Measurements from ENCODE around the gene APOLD1. TPM values are rescaled to one million over a fixed set of nuclear protein-coding genes. Genes with fewer than 3 reads are reported as not detected.
A peak's percentile ranks its signal among the peaks of the same experiment; 100 is the strongest.
"Not testable (repeated sequence)": the region's sequence is repeated elsewhere in the genome, so short reads cannot be mapped to it uniquely, and the experiment has no call there.

The APOLD1 gene
- total and polyA plus RNA-seq, 8 donors = 1.6 to 6.4 (median 3.0) TPM

DNA sequence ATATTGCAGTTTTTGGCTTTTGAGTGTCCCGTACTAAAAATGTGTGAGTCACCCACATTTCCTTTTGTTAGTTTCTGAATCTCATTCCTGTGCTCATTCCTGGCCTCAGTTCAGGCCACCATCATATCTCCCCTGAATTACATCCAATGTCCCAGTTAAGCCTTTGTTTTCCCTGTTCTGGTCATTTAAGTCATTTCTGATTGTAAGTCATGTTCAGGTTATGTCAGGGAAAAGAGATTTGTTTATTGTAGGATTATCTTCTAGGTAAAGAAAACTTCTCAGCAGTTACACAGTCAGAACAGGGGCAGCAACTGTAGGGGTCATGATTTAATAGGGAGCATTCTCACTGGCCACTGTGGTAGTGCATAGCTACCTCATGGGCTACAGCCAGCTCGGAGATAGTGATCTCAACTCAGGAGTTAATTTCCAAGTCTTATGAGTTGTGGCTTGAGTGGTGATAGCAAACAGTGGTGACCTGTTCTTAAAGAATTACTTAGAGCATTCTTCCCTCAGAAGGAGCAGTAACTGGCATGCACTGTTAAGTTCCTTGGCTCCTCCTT lies 34.4 kb downstream of the APOLD1 start:
- Histone ChIP-seq H3K9me3 (no peaks in the 10 kb centered on the region), H3K27me3 (no peaks in the 10 kb centered on the region), H3K4me3 (no peak overlapping the region), H3K4me1 (peaks cover 0 to 13% (median 0%) of the 10 kb centered on the region in 3 donors), H3K27ac (no peak overlapping the region), H3K36me3 (peaks cover 0 to 25% (median 22%) of the 10 kb centered on the region in 3 donors)
- no peak for FAIRE-seq
- 66 to 85% methylated on average over 2 of the region's 2 CpGs for WGBS, 2 donors
- intact Hi-C loops (cut with DNase I) = no loop called here
- DNase-seq = no peak
- ATAC-seq = peak in 2 of 4 donors; percentile 53 to 62
- TF ChIP-seq CTCF (IDR thresholded peaks at IDR 0.05) = no peak

GRCh38 chr12:12820376-12820775 lies 34.9 kb downstream of the APOLD1 start:
- H3K27me3 ChIP-seq; H3K9me3 ChIP-seq; H3K4me1 ChIP-seq; DNase-seq; intact Hi-C loops (cut with DNase I); FAIRE-seq; H3K4me3 ChIP-seq; ATAC-seq; H3K27ac ChIP-seq: not testable (repeated sequence)
- peaks cover 0 to 29% (median 22%) of the 10 kb centered on the region in 3 donors for H3K36me3 ChIP-seq
- 95% methylated on average over 11 of the region's 11 CpGs for WGBS, 2 donors

- WGBS, 2 donors = 85 to 91% methylated on average over 6 of the region's 6 CpGs
- ATAC-seq = no peak
- Histone ChIP-seq H3K27ac (no peak overlapping the region), H3K4me1 (no peaks in the 10 kb centered on the region), H3K27me3 (no peaks in the 10 kb centered on the region), H3K36me3 (peaks cover 0 to 45% (median 29%) of the 10 kb centered on the region in 3 donors), H3K9me3 (no peaks in the 10 kb centered on the region), H3K4me3 (no peak overlapping the region)
- intact Hi-C loops (cut with DNase I) = no loop called here
- no peak for DNase-seq
- no peak for FAIRE-seq
- TF ChIP-seq CTCF (IDR thresholded peaks at IDR 0.05) = no peak
Observed at GRCh38 chr12:12821975-12822374, 36.5 kb downstream of the APOLD1 start.

GRCh38 chr12:12822886-12823285 lies 37.4 kb downstream of the APOLD1 start:
- FAIRE-seq (no peak), DNase-seq (no peak), ATAC-seq (no peak)
- Histone ChIP-seq H3K36me3 (peaks cover 0 to 54% (median 38%) of the 10 kb centered on the region in 3 donors), H3K27me3 (no peaks in the 10 kb centered on the region), H3K4me1 (no peaks in the 10 kb centered on the region), H3K9me3 (no peaks in the 10 kb centered on the region), H3K27ac (no peak overlapping the region), H3K4me3 (no peak overlapping the region)
- 96 to 97% methylated on average over 4 of the region's 4 CpGs for WGBS, 2 donors
- intact Hi-C loops (cut with DNase I) = no loop called here
- TF ChIP-seq CTCF (IDR thresholded peaks at IDR 0.05) = no peak

DNA sequence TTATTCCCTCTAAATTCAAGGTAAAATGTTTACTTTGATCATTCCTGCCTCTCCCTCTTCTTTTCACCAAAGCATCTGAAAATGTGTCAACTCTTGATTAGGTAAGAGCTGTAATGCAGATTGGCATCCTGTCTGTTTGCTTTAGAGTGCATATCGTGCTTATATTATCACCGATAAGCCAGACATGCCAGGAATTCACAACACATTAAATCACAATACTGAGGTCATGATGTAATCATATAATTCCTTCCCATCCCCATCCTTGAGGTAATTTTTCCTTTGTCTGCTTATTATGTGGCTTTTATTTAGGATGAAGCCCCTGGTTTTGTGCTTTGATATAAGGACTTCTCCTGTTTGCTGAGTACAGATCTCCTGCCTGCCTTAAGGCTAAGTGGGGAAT lies 37.8 kb downstream of the APOLD1 start:
- WGBS, 2 donors = 33 to 40% methylated on average over 2 of the region's 2 CpGs
- H3K27ac ChIP-seq = no peak overlapping the region
- peak in 1 of 4 donors; percentile 36 for ATAC-seq
- no peaks in the 10 kb centered on the region for H3K27me3 ChIP-seq
- intact Hi-C loops (cut with DNase I) = no loop called here
- no peaks in the 10 kb centered on the region for H3K4me1 ChIP-seq
- H3K9me3 ChIP-seq = no peaks in the 10 kb centered on the region
- no peak overlapping the region for H3K4me3 ChIP-seq
- H3K36me3 ChIP-seq = peaks cover 0 to 58% (median 41%) of the 10 kb centered on the region in 3 donors
- no peak for DNase-seq
- no peak for TF ChIP-seq CTCF (IDR thresholded peaks at IDR 0.05)
- no peak for FAIRE-seq
